BLaER1 (cell line): Measurements from ENCODE around the gene MILR1.

ENCODE experiments used
- H3K27ac ChIP-seq: shearing (Covaris generic); formaldehyde crosslinking; 2 replicates; pipeline ENCODE4 v1.8.1; 2022
- H3K27me3 ChIP-seq: shearing (Covaris generic); formaldehyde crosslinking; 2 replicates; pipeline ENCODE4 v1.8.1; 2022
- H3K36me3 ChIP-seq: shearing (Covaris generic); formaldehyde crosslinking; 2 replicates; pipeline ENCODE4 v1.8.1; 2022
- H3K4me1 ChIP-seq: shearing (Covaris generic); formaldehyde crosslinking; 2 replicates; pipeline ENCODE4 v1.8.1; 2022
- H3K4me2 ChIP-seq: shearing (Covaris generic); formaldehyde crosslinking; 2 replicates; pipeline ENCODE4 v1.8.1; 2022
- H3K4me3 ChIP-seq: shearing (Covaris generic); formaldehyde crosslinking; 2 replicates; pipeline ENCODE4 v1.8.1; 2022
- H3K9ac ChIP-seq: shearing (Covaris generic); formaldehyde crosslinking; 2 replicates; pipeline ENCODE4 v1.8.1; 2022
- H3K9me3 ChIP-seq: shearing (Covaris generic); formaldehyde crosslinking; 2 replicates; pipeline ENCODE4 v1.8.1; 2022
- H4K20me1 ChIP-seq: shearing (Covaris generic); formaldehyde crosslinking; 2 replicates; pipeline ENCODE4 v1.8.1; 2022
- Cebpa-rat ChIP-seq: shearing (Covaris generic); IDR thresholded peaks from 2 replicates; pipeline ENCODE4 v1.8.1; 2022

MILR1 gene

DNA sequence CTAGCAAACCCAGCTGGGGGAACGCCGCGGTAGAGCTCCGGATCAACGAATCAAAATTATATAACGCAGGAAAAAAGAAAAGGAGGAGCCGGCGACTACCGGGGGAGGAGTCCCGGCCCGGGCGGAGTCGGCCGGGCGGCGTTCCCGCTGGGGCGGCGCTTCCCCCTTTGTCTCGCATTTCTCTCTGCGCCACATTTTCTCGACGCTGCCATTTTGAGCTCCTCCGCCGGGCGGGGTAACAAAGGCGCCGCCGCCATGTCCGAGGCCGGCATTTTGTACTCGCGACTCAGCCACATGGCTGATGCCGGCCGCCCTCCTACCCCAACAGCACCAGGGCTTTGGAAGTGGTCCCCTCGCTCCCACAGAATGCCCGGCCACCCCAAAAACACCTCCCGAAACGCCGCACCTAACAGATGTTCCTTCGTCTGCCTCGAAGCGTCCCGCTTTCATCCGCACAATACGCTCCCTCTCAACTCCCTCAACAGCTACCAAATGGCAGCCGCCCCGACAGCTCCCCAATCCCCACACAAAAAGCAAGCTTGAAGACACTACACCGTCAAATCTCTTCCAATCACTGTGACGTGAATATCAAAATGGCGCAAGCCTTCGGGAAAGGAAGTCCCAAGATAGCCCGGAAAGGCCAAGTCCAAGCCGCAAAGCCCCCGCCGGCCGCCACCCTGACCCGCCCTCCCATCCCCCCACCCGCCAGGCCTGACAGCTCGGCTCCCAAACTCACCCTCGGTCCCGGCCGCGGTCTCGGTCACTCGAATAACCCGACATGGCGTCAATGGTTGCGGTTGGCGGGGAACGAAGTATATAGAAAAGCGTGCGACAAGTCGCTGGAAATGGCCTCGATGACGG is 56.7 kb downstream of the MILR1 start:
- Histone ChIP-seq H3K4me3 (peak overlapping the region; percentile 89), H3K9ac (peak overlapping the region; percentile 100), H3K27me3 (no peaks in the 10 kb centered on the region), H3K4me2 (peak overlapping the region; percentile 76), H3K4me1 (peaks cover 57% of the 10 kb centered on the region), H3K27ac (peak overlapping the region; percentile 100), H3K36me3 (peaks cover 65% of the 10 kb centered on the region), H4K20me1 (peaks cover 87% of the 10 kb centered on the region), H3K9me3 (no peaks in the 10 kb centered on the region)
- no peak for TF ChIP-seq Cebpa-rat

DNA sequence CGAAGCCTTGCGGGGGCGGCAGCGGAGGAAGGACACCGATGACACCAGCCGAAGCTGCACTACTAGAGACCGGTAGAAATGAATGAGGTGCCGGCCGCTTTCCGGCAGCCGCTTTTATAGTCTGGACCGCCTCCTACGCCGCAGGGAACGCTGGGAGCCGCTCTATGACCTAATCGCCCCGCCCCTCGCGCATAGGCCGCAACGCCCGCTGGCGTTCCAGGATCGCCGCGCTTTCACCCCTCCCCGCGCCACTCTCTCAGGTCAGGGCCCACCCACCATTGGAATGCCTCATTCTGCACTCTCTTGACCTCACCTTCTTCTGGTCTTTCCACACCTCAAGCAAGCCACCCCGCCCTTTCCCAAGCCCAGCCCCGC is 57.3 kb downstream of the MILR1 start, which contains the start of gene DDX5:
TSS of gene DDX5 (minus strand) at position 89 of the 375 bp plus-strand sequence. CDS start 170 bp downstream, outside the sequence.
- Histone ChIP-seq H3K9ac (peak within 1 kb of the TSS; percentile 100), H3K27ac (peak within 1 kb of the TSS; percentile 100), H3K36me3 (peaks cover 65% of the 10 kb centered on the region), H3K4me2 (peak within 1 kb of the TSS; percentile 86), H3K4me1 (peaks cover 51% of the 10 kb centered on the region), H3K27me3 (no peaks in the 10 kb centered on the region), H4K20me1 (peaks cover 86% of the 10 kb centered on the region), H3K9me3 (no peaks in the 10 kb centered on the region), H3K4me3 (peak within 1 kb of the TSS; percentile 89)
- TF ChIP-seq Cebpa-rat, result no peak

- H3K4me2 ChIP-seq, result peak within 1 kb of the TSS; percentile 86
- peak within 1 kb of the TSS; percentile 100 for H3K9ac ChIP-seq
- H3K36me3 ChIP-seq, result peaks cover 65% of the 10 kb centered on the region
- peak within 1 kb of the TSS; percentile 100 for H3K27ac ChIP-seq
- no peak for TF ChIP-seq Cebpa-rat
- H4K20me1 ChIP-seq, result peaks cover 86% of the 10 kb centered on the region
- H3K4me1 ChIP-seq, result peaks cover 45% of the 10 kb centered on the region
- H3K4me3 ChIP-seq, result peak within 1 kb of the TSS; percentile 89
- no peaks in the 10 kb centered on the region for H3K9me3 ChIP-seq
- no peaks in the 10 kb centered on the region for H3K27me3 ChIP-seq
Observed at GRCh38 chr17:64506576-64507412, 57.9 kb downstream of the MILR1 start, which contains the start of gene CEP95. TSS of gene CEP95 (plus strand) at chr17:64506977. CDS start at chr17:64507098, 121 bp downstream.

- peaks cover 39% of the 10 kb centered on the region for H3K4me1 ChIP-seq
Observed at GRCh38 chr17:64507413-64507782, 58.5 kb downstream of the MILR1 start.

DNA sequence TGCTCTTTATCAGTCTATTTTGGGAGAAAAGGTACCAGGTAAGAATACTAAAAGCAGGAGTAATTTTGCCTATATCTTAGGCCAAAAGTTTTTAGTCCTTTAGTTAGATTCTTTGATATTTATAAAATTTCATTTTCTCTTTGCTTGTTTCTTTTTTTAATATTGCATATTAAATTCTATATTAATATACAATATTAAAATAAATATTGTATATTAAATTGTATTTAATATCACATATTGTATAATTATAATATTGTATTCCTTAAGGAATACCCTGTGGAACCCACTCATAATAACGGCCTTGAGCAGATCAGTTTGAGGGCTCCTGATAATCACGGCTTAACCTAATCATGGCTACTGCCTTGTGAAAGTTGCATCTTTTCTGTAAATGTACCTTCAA is 59.8 kb downstream of the MILR1 start:
- H3K4me3 ChIP-seq, result peak overlapping the region; percentile 89

More at GRCh38 chr17:64507413-64507782, 58.5 kb downstream of the MILR1 start:
- Histone ChIP-seq H3K4me3 (peak overlapping the region; percentile 89), H3K27ac (peak overlapping the region; percentile 100), H3K4me2 (peak overlapping the region; percentile 86), H3K9me3 (no peaks in the 10 kb centered on the region), H3K9ac (peak overlapping the region; percentile 100), H3K27me3 (no peaks in the 10 kb centered on the region), H3K36me3 (peaks cover 63% of the 10 kb centered on the region), H4K20me1 (peaks cover 85% of the 10 kb centered on the region)
- TF ChIP-seq Cebpa-rat, result no peak

GRCh38 chr17:64509179-64509578 is 60.3 kb downstream of the MILR1 start:
- H3K4me2 ChIP-seq, result peak overlapping the region; percentile 23
- H3K36me3 ChIP-seq, result peaks cover 60% of the 10 kb centered on the region

More for the DNA sequence above, 59.8 kb downstream of the MILR1 start:
- H3K9me3 ChIP-seq, result no peaks in the 10 kb centered on the region
- H3K4me2 ChIP-seq, result peak overlapping the region; percentile 86
- no peaks in the 10 kb centered on the region for H3K27me3 ChIP-seq
- H3K27ac ChIP-seq, result no peak overlapping the region
- H4K20me1 ChIP-seq, result peaks cover 84% of the 10 kb centered on the region
- H3K9ac ChIP-seq, result peak overlapping the region; percentile 100
- H3K4me1 ChIP-seq, result peaks cover 26% of the 10 kb centered on the region
- H3K36me3 ChIP-seq, result peaks cover 63% of the 10 kb centered on the region
- no peak for TF ChIP-seq Cebpa-rat

GRCh38 chr17:64515419-64515818 is 66.5 kb downstream of the MILR1 start:
- H3K4me2 ChIP-seq, result peak overlapping the region; percentile 64
- no peaks in the 10 kb centered on the region for H3K9me3 ChIP-seq
- H3K36me3 ChIP-seq, result peaks cover 88% of the 10 kb centered on the region
- peaks cover 20% of the 10 kb centered on the region for H3K4me1 ChIP-seq
- peak overlapping the region; percentile 6; the same call in 1 of the 2 replicates for H3K9ac ChIP-seq
- no peak overlapping the region for H3K27ac ChIP-seq
- peaks cover 88% of the 10 kb centered on the region for H4K20me1 ChIP-seq
- no peaks in the 10 kb centered on the region for H3K27me3 ChIP-seq
- H3K4me3 ChIP-seq, result no peak overlapping the region
- no peak for TF ChIP-seq Cebpa-rat

More at GRCh38 chr17:64509179-64509578, 60.3 kb downstream of the MILR1 start:
- Histone ChIP-seq H3K9ac (no peak overlapping the region), H4K20me1 (peaks cover 84% of the 10 kb centered on the region), H3K4me3 (no peak overlapping the region), H3K27me3 (no peaks in the 10 kb centered on the region), H3K9me3 (no peaks in the 10 kb centered on the region), H3K27ac (no peak overlapping the region), H3K4me1 (peaks cover 25% of the 10 kb centered on the region)
- no peak for TF ChIP-seq Cebpa-rat

DNA sequence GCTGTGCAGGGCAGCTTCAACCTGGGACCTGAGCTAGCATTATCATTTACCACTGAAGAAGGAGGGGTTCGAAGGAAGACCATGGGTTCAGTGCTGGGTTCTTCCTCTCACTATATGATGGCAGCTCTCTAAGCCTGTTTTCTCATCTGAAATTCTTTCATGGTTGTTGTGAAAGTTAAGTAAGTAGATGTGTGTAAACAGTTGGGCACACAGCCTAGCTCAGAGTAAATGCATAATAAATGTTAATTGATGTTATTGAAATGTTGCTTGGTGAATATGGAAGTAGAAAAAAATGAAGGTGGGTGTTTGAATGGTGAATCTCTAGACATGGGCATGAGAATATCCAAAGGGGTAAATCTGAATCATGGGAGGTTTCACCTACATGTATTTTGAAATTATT is 66.9 kb downstream of the MILR1 start:
- H3K4me3 ChIP-seq, result no peak overlapping the region
- H3K27me3 ChIP-seq, result no peaks in the 10 kb centered on the region
- H3K9ac ChIP-seq, result peak overlapping the region; percentile 6; the same call in 1 of the 2 replicates
- H3K4me2 ChIP-seq, result peak overlapping the region; percentile 64
- TF ChIP-seq Cebpa-rat, result no peak
- no peak overlapping the region for H3K27ac ChIP-seq
- H4K20me1 ChIP-seq, result peaks cover 89% of the 10 kb centered on the region
- H3K36me3 ChIP-seq, result peaks cover 88% of the 10 kb centered on the region
- H3K9me3 ChIP-seq, result no peaks in the 10 kb centered on the region
- H3K4me1 ChIP-seq, result peaks cover 20% of the 10 kb centered on the region
